Endothelial cell of umbilical vein (primary cell): ENCODE results near the gene SMIM12. TPM values are rescaled to one million over a fixed set of nuclear protein-coding genes. Genes with fewer than 3 reads are reported as not detected.
A peak's percentile ranks its signal among the peaks of the same experiment; 100 is the strongest.

Experiments used
- BruUV-seq: library from RNA; stranded (reverse); fragments of 400-500 nt; replicated peaks from 2 replicates; lab custom pipeline; 2021; lab: Mats Ljungman, UMichigan
- CTCF ChIA-PET: fragments of 300-600, 350-600 bp; sonication (Branson Sonifier 250); formaldehyde crosslinking; loops from one replicate; lab custom pipeline; 2021; ENCODE audit warnings: antibody characterized with exemption, inconsistent platforms; lab: Charles Lee
- POLR2A ChIA-PET: fragments of 300-600, 350-600 bp; sonication (Branson Sonifier 250); formaldehyde crosslinking; loops from one replicate; lab custom pipeline; 2021; ENCODE audit warnings: antibody characterized with exemption, inconsistent platforms; lab: Charles Lee
- DNase-seq: peaks from one replicate; pipeline ENCODE4 v3.0.0-alpha.2; 2011; ENCODE audit warnings: low read depth, low spot score
- FAIRE-seq: peaks from 2 replicates; lab custom pipeline; 2011; peaks lifted over from hg19 to GRCh38; lab: Jason Lieb, UNC
- H2AFZ ChIP-seq: 2 replicates; pipeline ENCODE4 v1.6.0; 2012; ENCODE audit warnings: low read depth, low read length, control low read depth, inconsistent platforms
- H3K27ac ChIP-seq: 2 replicates; pipeline ENCODE4 v1.5.1; 2011; ENCODE audit warnings: low read depth, mild to moderate bottlenecking, control low read depth, low read length, moderate library complexity; ENCODE audit not compliant: insufficient read depth
- H3K27me3 ChIP-seq, 2 experiments: 2 replicates each; pipeline versions ENCODE4 v1.6.0 to v1.6.1; 2011; ENCODE audit warnings: low read length in 2 of 2, mixed read lengths in 1 of 2; ENCODE audit not compliant: control insufficient read depth in 2 of 2, insufficient read depth in 2 of 2
- H3K36me3 ChIP-seq, 2 experiments: 2 replicates in 1 of 2; 3 replicates in 1 of 2; pipeline ENCODE4 v1.5.1; 2011; ENCODE audit warnings: low read length in 2 of 2, mild to moderate bottlenecking in 1 of 2, moderate library complexity in 1 of 2; ENCODE audit not compliant: control insufficient read depth in 2 of 2, insufficient read depth in 2 of 2; ENCODE audit errors: extremely low read depth in 1 of 2
- H3K4me1 ChIP-seq: 3 replicates; pipeline ENCODE4 v1.5.1; 2011; ENCODE audit warnings: mild to moderate bottlenecking, low read length; ENCODE audit not compliant: control insufficient read depth, insufficient read depth; ENCODE audit errors: extremely low read depth
- H3K4me2 ChIP-seq: 2 replicates; pipeline ENCODE4 v1.6.1; 2011; ENCODE audit warnings: low read length, control low read depth, mixed read lengths; ENCODE audit not compliant: insufficient read depth
- H3K4me3 ChIP-seq, 3 experiments: fragments of 200-600 bp in 1 of 3; sonication (generic), shearing (Covaris generic) in 1 of 3; replicated peaks in 1 of 3; 2 replicates each; pipeline ENCODE4 v1.5.1; 2011 to 2016; ENCODE audit warnings: control low read depth in 3 of 3, low read length in 3 of 3, mild to moderate bottlenecking in 2 of 3, inconsistent platforms in 1 of 3, low read depth in 1 of 3, moderate library complexity in 1 of 3; ENCODE audit not compliant: insufficient read depth in 1 of 3
- H3K79me2 ChIP-seq: 2 replicates; pipeline ENCODE4 v1.6.0; 2012; ENCODE audit warnings: low read length, inconsistent platforms; ENCODE audit not compliant: control insufficient read depth, insufficient read depth
- H3K9ac ChIP-seq: replicated peaks from 2 replicates; pipeline ENCODE3; 2011; ENCODE audit warnings: low read length, control low read depth; ENCODE audit not compliant: insufficient read depth; ENCODE audit errors: extremely low read depth
- H3K9me1 ChIP-seq: replicated peaks from 3 replicates; pipeline ENCODE4 v1.6.0; 2011; ENCODE audit warnings: mild to moderate bottlenecking, low read length; ENCODE audit not compliant: control insufficient read depth, insufficient read depth; ENCODE audit errors: extremely low read depth
- H3K9me3 ChIP-seq: replicated peaks from 2 replicates; pipeline ENCODE4 v1.5.1; 2012; ENCODE audit warnings: low read length, inconsistent platforms; ENCODE audit not compliant: control insufficient read depth, insufficient read depth
- H4K20me1 ChIP-seq: replicated peaks from 2 replicates; pipeline ENCODE3; 2011; ENCODE audit warnings: mild to moderate bottlenecking, low read length; ENCODE audit not compliant: control insufficient read depth, insufficient read depth; ENCODE audit errors: extremely low read depth
- CTCF ChIP-seq, 2 donors: IDR thresholded peaks; 1 replicate in 1 of 2; 2 replicates in 1 of 2; pipeline ENCODE4 v1.5.1; 2011; ENCODE audit warnings: low read length in 2 of 2, mild to moderate bottlenecking in 2 of 2, moderate library complexity in 2 of 2, control low read depth in 1 of 2, inconsistent platforms in 1 of 2, low read depth in 1 of 2; ENCODE audit not compliant: insufficient read depth in 1 of 2; ENCODE audit errors: extremely low read depth in 1 of 2
- EZH2 ChIP-seq: IDR thresholded peaks from 2 replicates; pipeline ENCODE4 v1.6.1; 2012; ENCODE audit warnings: borderline replicate concordance, low read depth, mild to moderate bottlenecking, moderate library complexity, low read length, inconsistent platforms; ENCODE audit not compliant: severe bottlenecking
- FOS ChIP-seq: IDR thresholded peaks from 2 replicates; pipeline ENCODE4 v1.6.1; 2011; ENCODE audit warnings: mild to moderate bottlenecking, low read length, moderate library complexity, borderline replicate concordance; ENCODE audit not compliant: insufficient read depth
- GATA2 ChIP-seq: IDR thresholded peaks from 2 replicates; pipeline ENCODE4 v1.7.0; 2011; ENCODE audit warnings: low read depth, mild to moderate bottlenecking, moderate library complexity, mixed read lengths, low read length; ENCODE audit not compliant: insufficient read length, insufficient read depth
- JUN ChIP-seq: IDR thresholded peaks from 2 replicates; pipeline ENCODE4 v1.6.1; 2011; ENCODE audit warnings: borderline replicate concordance, low read depth; ENCODE audit not compliant: insufficient read length, insufficient read depth
- MYC ChIP-seq: IDR thresholded peaks from one replicate; pipeline ENCODE4 v1.6.1; 2011; ENCODE audit warnings: mild to moderate bottlenecking, low read depth, low read length
- POLR2A ChIP-seq: IDR thresholded peaks from 2 replicates; pipeline ENCODE4 v1.6.1; 2012; ENCODE audit warnings: low read depth, mild to moderate bottlenecking, control low read depth, low read length
- POLR2AphosphoS5 ChIP-seq: IDR thresholded peaks from 2 replicates; pipeline ENCODE4 v1.6.1; 2012; ENCODE audit warnings: low read depth, mild to moderate bottlenecking, control low read depth, low read length, moderate library complexity; ENCODE audit not compliant: insufficient read depth
- dilution Hi-C: fragments of 300-500 bp; cut with MboI; formaldehyde crosslinking; loops from one replicate; pipeline ENCODE4 v1.15.0; 2019; ENCODE audit warnings: low sequenced_read_pairs; ENCODE audit not compliant: extremely low pct_ligation_motif_present
- intact Hi-C: fragments of 100-400 bp; cut with micrococcal nuclease; formaldehyde crosslinking; loops from one replicate; pipeline ENCODE4 v1.10.0; 2022
- polyA plus RNA-seq, 4 experiments: library from polyadenylated mRNA; depleted of rRNA in 3 of 4; stranded (reverse) in 3 of 4; unstranded in 1 of 4; fragments of >200 nt; gene quantifications; 2 replicates each; pipeline versions ENCODE4 v1.2.1 to v1.2.3, GENCODE V29; 2011 to 2012; ENCODE audit warnings: missing spikeins in 1 of 4
- total RNA-seq: library from RNA; stranded (reverse); gene quantifications from 2 replicates; pipeline ENCODE4 v1.2.3, GENCODE V29; 2021
- TF ChIP-seq, protein P1 (sequence below): IDR thresholded peaks from 2 replicates; pipeline ENCODE4 v1.6.1; 2011; ENCODE audit not compliant: insufficient read depth, insufficient read length

The SMIM12 gene
- total and polyA plus RNA-seq, 2 donors (not counting 3 experiments of a cell fraction or from before 2014, with no cell fraction given) = 66.2 to 85.9 TPM

DNA sequence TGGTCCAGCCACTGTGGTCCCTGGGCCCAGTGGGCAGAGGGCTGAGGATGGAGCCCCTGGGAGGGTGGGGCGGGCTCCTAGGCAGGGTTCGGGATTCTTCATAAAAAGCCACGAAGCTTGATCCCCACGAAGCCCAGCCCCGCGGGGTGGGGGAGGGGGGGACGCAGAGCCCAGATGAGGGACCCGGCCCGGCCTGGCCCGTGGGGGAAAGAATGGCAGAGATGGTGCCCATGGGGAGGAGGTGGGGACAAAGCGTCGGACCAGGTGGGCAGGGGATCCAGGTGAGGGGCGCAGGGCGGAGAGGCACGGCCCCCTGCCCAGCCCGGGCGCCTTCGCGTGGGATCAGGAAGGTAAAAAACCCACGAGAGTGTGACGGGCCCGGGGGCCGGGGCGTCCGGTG is 6.0 kb upstream of the SMIM12 start:
- Histone ChIP-seq H3K9me3 (no peaks in the 10 kb centered on the region), H3K27me3 (peaks cover 10 to 18% of the 10 kb centered on the region in 2 experiments), H3K36me3 (no peaks in the 10 kb centered on the region), H3K9ac (peak overlapping the region; percentile 81), H3K9me1 (no peaks in the 10 kb centered on the region), H4K20me1 (no peaks in the 10 kb centered on the region), H3K4me2 (peak overlapping the region; percentile 89), H3K27ac (no peak overlapping the region), H2AFZ (peak overlapping the region; percentile 99), H3K4me1 (peaks cover 7% of the 10 kb centered on the region), H3K79me2 (no peaks in the 10 kb centered on the region), H3K4me3 (peak overlapping the region in 2 of 3 experiments; percentile 49 to 76)
- BruUV-seq = no TSS peak
- TF ChIP-seq CTCF (IDR thresholded peaks at IDR 0.05; ENCODE audit: extremely low read depth in 1 of 2, insufficient read depth in 1 of 2, low read depth in 1 of 2, low read length in 2 of 2) (no peak), GATA2 (no peak), JUN (no peak), POLR2AphosphoS5 (no peak), MYC (no peak), POLR2A (no peak), EZH2 (no peak), FOS (no peak)
- TF ChIP-seq, protein P1, sequence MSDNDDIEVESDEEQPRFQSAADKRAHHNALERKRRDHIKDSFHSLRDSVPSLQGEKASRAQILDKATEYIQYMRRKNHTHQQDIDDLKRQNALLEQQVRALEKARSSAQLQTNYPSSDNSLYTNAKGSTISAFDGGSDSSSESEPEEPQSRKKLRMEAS = no peak
- FAIRE-seq (no peak), DNase-seq (no peak)
- ChIA-PET CTCF (interaction anchor here (1.1 to 4.7 kb wide), 8 partner anchors 10 to 80 kb away, joined by 3 to 59 read pairs (median 8); no protein-coding TSS in a partner anchor), POLR2A (no interaction called here)
- intact Hi-C loops = no loop called here
- dilution Hi-C loops = no loop called here
